ENCODE measurements around the gene MYT1. TPM values are rescaled to one million over a fixed set of nuclear protein-coding genes. Genes with fewer than 3 reads are reported as not detected.

Gene MYT1
- total RNA-seq, 1 donor from 2014 or later = 2.9 TPM

GRCh38 chr20:64256282-64256935, 92.2 kb downstream of the MYT1 start:
- Mint-ChIP-seq H3K9me3 (no peaks in the 10 kb centered on the region), H3K36me3 (no peaks in the 10 kb centered on the region), H3K27me3 (peaks cover 5% of the 10 kb centered on the region), H3K4me3 (peak overlapping the region; percentile 95), H3K4me1 (ENCODE audit: unreplicated experiment) (peaks cover 35% of the 10 kb centered on the region), H3K27ac (peak overlapping the region; percentile 88)
- no peak for DNase-seq (ENCODE audit: extremely low spot score, unreplicated experiment)
- no peak for TF ChIP-seq CTCF (conservative IDR thresholded peaks at IDR 0.05)

- no peaks in the 10 kb centered on the region for H3K9me3 Mint-ChIP-seq
- peak overlapping the region; percentile 88 for H3K27ac Mint-ChIP-seq
- peaks cover 4% of the 10 kb centered on the region for H3K27me3 Mint-ChIP-seq
Measured at GRCh38 chr20:64257107-64257757, 93.0 kb downstream of the MYT1 start.

GRCh38 chr20:64258071-64258823, 94.0 kb downstream of the MYT1 start:
- no peak for DNase-seq (ENCODE audit: extremely low spot score, unreplicated experiment)
- Mint-ChIP-seq H3K9me3 (no peaks in the 10 kb centered on the region), H3K4me1 (ENCODE audit: unreplicated experiment) (peaks cover 38% of the 10 kb centered on the region), H3K27me3 (peaks cover under 1% of the 10 kb centered on the region), H3K36me3 (peaks cover 4% of the 10 kb centered on the region), H3K27ac (no peak overlapping the region), H3K4me3 (peak overlapping the region; percentile 47)
- TF ChIP-seq CTCF (conservative IDR thresholded peaks at IDR 0.05) = no peak

More at GRCh38 chr20:64257107-64257757, 93.0 kb downstream of the MYT1 start:
- Mint-ChIP-seq H3K4me3 (peak overlapping the region; percentile 95), H3K36me3 (no peaks in the 10 kb centered on the region), H3K4me1 (ENCODE audit: unreplicated experiment) (peaks cover 38% of the 10 kb centered on the region)
- TF ChIP-seq CTCF (conservative IDR thresholded peaks at IDR 0.05) = no peak
- DNase-seq (ENCODE audit: extremely low spot score, unreplicated experiment) = no peak

GRCh38 chr20:64260239-64260638, 96.0 kb downstream of the MYT1 start:
- no peaks in the 10 kb centered on the region for H3K9me3 Mint-ChIP-seq
- peak overlapping the region; percentile 25 for H3K27ac Mint-ChIP-seq
- peaks cover 38% of the 10 kb centered on the region for H3K4me1 Mint-ChIP-seq (ENCODE audit: unreplicated experiment)
- peak overlapping the region; percentile 2 for H3K4me3 Mint-ChIP-seq
- TF ChIP-seq CTCF (conservative IDR thresholded peaks at IDR 0.05) = no peak
- DNase-seq (ENCODE audit: extremely low spot score, unreplicated experiment) = no peak
- no peaks in the 10 kb centered on the region for H3K27me3 Mint-ChIP-seq
- H3K36me3 Mint-ChIP-seq = peaks cover 12% of the 10 kb centered on the region

- no peak for DNase-seq (ENCODE audit: extremely low spot score, unreplicated experiment)
- H3K9me3 Mint-ChIP-seq = no peaks in the 10 kb centered on the region
- H3K36me3 Mint-ChIP-seq = peaks cover 14% of the 10 kb centered on the region
- peaks cover 38% of the 10 kb centered on the region for H3K4me1 Mint-ChIP-seq (ENCODE audit: unreplicated experiment)
- H3K4me3 Mint-ChIP-seq = peak overlapping the region; percentile 68
- TF ChIP-seq CTCF (conservative IDR thresholded peaks at IDR 0.05) = no peak
- no peaks in the 10 kb centered on the region for H3K27me3 Mint-ChIP-seq
- peak overlapping the region; percentile 73 for H3K27ac Mint-ChIP-seq
Measured at GRCh38 chr20:64261138-64261537, 96.9 kb downstream of the MYT1 start.

All from type B pancreatic cell (in vitro differentiated cells).